ENCODE data around the gene PPP4R2. TPM values are rescaled to one million over a fixed set of nuclear protein-coding genes. Genes with fewer than 3 reads are reported as not detected.

PPP4R2 gene
- total RNA-seq, 1 donor from 2014 or later: 55.5 TPM

GRCh38 chr3:72969766-72970165, 26.8 kb upstream of the PPP4R2 start:
- TF ChIP-seq, protein P1, sequence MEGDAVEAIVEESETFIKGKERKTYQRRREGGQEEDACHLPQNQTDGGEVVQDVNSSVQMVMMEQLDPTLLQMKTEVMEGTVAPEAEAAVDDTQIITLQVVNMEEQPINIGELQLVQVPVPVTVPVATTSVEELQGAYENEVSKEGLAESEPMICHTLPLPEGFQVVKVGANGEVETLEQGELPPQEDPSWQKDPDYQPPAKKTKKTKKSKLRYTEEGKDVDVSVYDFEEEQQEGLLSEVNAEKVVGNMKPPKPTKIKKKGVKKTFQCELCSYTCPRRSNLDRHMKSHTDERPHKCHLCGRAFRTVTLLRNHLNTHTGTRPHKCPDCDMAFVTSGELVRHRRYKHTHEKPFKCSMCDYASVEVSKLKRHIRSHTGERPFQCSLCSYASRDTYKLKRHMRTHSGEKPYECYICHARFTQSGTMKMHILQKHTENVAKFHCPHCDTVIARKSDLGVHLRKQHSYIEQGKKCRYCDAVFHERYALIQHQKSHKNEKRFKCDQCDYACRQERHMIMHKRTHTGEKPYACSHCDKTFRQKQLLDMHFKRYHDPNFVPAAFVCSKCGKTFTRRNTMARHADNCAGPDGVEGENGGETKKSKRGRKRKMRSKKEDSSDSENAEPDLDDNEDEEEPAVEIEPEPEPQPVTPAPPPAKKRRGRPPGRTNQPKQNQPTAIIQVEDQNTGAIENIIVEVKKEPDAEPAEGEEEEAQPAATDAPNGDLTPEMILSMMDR (IDR thresholded peaks at IDR 0.05; ENCODE audit: borderline replicate concordance): no peak
- no peak overlapping the region for H3K27ac ChIP-seq (replicated peaks)
- no peak overlapping the region for H3K4me3 ChIP-seq
- no peaks in the 10 kb centered on the region for H3K9me3 ChIP-seq (replicated peaks)
- no peaks in the 10 kb centered on the region for H3K27me3 ChIP-seq (ENCODE audit: low read depth)
- H3K36me3 ChIP-seq: no peaks in the 10 kb centered on the region
- no peak for DNase-seq
- no peaks in the 10 kb centered on the region for H3K4me1 ChIP-seq
- intact Hi-C loops (cut with micrococcal nuclease): no loop called here

DNA sequence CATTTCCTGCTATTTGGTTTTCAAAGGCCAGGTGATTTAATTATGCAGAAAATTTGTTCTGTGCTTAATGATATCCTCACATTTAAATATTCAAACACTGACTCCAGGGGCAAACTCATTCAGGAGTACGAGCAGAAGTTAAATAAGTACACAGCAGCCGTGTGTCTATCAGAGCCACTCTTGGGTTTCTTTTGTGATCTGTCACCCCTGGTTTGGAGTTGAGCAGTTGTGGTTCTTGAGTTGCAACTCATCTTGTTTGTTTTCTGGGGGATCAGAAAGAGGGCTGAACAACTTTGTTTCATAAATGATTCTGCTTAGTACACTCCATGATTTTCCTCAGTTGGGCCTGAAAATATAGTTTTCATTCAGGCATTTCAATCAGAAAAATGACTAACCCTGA, 25.7 kb upstream of the PPP4R2 start:
- no peak overlapping the region for H3K4me3 ChIP-seq
- no peak for DNase-seq
- intact Hi-C loops (cut with micrococcal nuclease): no loop called here

GRCh38 chr3:72972706-72973030, 23.9 kb upstream of the PPP4R2 start:
- Histone ChIP-seq H3K36me3 (no peaks in the 10 kb centered on the region), H3K4me1 (no peaks in the 10 kb centered on the region), H3K4me3 (no peak overlapping the region), H3K27me3 (ENCODE audit: low read depth) (no peaks in the 10 kb centered on the region), H3K9me3 (replicated peaks) (no peaks in the 10 kb centered on the region), H3K27ac (replicated peaks) (no peak overlapping the region)
- TF ChIP-seq, protein P1 (IDR thresholded peaks at IDR 0.05; ENCODE audit: borderline replicate concordance): no peak
- no peak for DNase-seq
- intact Hi-C loops (cut with micrococcal nuclease): no loop called here

More for the DNA sequence above, 25.7 kb upstream of the PPP4R2 start:
- no peaks in the 10 kb centered on the region for H3K27me3 ChIP-seq (ENCODE audit: low read depth)
- no peak overlapping the region for H3K27ac ChIP-seq (replicated peaks)
- H3K36me3 ChIP-seq: no peaks in the 10 kb centered on the region
- H3K4me1 ChIP-seq: no peaks in the 10 kb centered on the region
- no peaks in the 10 kb centered on the region for H3K9me3 ChIP-seq (replicated peaks)
- TF ChIP-seq, protein P1 (IDR thresholded peaks at IDR 0.05; ENCODE audit: borderline replicate concordance): no peak

DNA sequence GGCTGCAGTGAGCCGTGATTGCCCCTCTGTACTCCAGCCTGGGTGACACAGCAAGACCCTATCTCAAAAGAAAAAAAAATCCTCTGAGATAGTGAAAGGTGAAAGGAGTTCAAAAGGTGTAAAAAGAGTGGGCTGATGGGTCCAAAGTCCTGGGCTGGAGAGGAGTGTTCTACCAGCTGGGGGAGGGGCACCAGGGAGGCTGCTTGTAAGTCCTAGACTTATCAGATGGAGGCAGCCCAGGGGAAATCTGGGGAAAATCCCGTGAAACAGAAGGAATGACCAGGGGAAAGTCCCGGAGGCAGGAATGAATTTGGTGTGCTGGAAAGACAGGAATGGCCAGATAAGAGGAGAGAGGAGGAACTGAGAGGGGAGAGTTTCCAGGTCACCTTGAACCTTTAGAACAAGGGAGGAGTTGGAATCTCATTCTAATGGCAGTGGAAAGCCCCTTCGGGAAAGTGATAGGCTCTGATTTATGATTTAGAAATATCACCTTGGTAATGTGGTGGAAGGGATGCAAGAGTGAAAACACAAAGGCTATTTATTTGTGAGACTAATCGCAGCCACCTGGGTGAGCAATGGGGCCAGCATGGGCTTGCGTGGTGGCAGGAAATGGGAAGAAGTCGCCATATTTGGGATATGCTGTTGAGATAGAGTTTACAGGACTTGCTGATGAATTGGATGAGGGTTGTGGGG, 23.4 kb upstream of the PPP4R2 start:
- Histone ChIP-seq H3K9me3 (replicated peaks) (no peaks in the 10 kb centered on the region), H3K27me3 (ENCODE audit: low read depth) (no peaks in the 10 kb centered on the region), H3K27ac (replicated peaks) (no peak overlapping the region), H3K4me3 (no peak overlapping the region), H3K4me1 (no peaks in the 10 kb centered on the region), H3K36me3 (no peaks in the 10 kb centered on the region)
- TF ChIP-seq, protein P1 (IDR thresholded peaks at IDR 0.05; ENCODE audit: borderline replicate concordance): no peak
- no peak for DNase-seq
- intact Hi-C loops (cut with micrococcal nuclease): no loop called here

GRCh38 chr3:72973786-72974185, 22.8 kb upstream of the PPP4R2 start:
- no peak for DNase-seq
- TF ChIP-seq, protein P1 (IDR thresholded peaks at IDR 0.05; ENCODE audit: borderline replicate concordance): no peak
- intact Hi-C loops (cut with micrococcal nuclease): no loop called here

More at GRCh38 chr3:72973786-72974185, 22.8 kb upstream of the PPP4R2 start:
- no peaks in the 10 kb centered on the region for H3K4me1 ChIP-seq
- H3K27me3 ChIP-seq (ENCODE audit: low read depth): no peaks in the 10 kb centered on the region
- no peak overlapping the region for H3K27ac ChIP-seq (replicated peaks)
- no peaks in the 10 kb centered on the region for H3K36me3 ChIP-seq
- H3K9me3 ChIP-seq (replicated peaks): no peaks in the 10 kb centered on the region
- H3K4me3 ChIP-seq: no peak overlapping the region
